SK-N-SH (cell line): ENCODE results near the gene TNPO1. TPM values are rescaled to one million over a fixed set of nuclear protein-coding genes. Genes with fewer than 3 reads are reported as not detected.
"Not testable (repeated sequence)": the region's sequence is repeated elsewhere in the genome, so short reads cannot be mapped to it uniquely, and the experiment has no call there.

Source experiments
- CTCF ChIA-PET: fragments of 300-600, 350-600 bp; formaldehyde crosslinking; extraction: SDS; loops from one replicate; lab custom pipeline; 2021; lab: Yijun Ruan, JAX
- POLR2A ChIA-PET: fragments of 350-600 bp; sonication (Branson Sonifier 250); formaldehyde crosslinking; extraction: SDS; loops from one replicate; lab custom pipeline; 2020; ENCODE audit warnings: antibody characterized with exemption, inconsistent platforms; lab: Yijun Ruan, JAX
- DNase-seq: peaks from one replicate; pipeline ENCODE4 v3.0.0; 2012
- H2AFZ ChIP-seq: fragments of 200-600 bp; sonication (generic); 2 replicates; pipeline ENCODE4 v1.8.1; 2016; ENCODE audit warnings: antibody characterized with exemption, mild to moderate bottlenecking, low read depth
- H3F3A ChIP-seq: fragments of 200-600 bp; sonication (generic); replicated peaks from 2 replicates; pipeline ENCODE3; 2016; ENCODE audit warnings: antibody characterized with exemption, mild to moderate bottlenecking; ENCODE audit not compliant: insufficient read depth
- H3K27ac ChIP-seq, 2 experiments: fragments of 200-500 bp in 1 of 2; fragments of 200-600 bp in 1 of 2; sonication (Bioruptor generic) in 1 of 2; sonication (generic), shearing (Covaris generic) in 1 of 2; 2 replicates each; pipeline versions ENCODE4 v1.5.1 to v1.6.1; 2014 to 2016; ENCODE audit warnings: low read depth in 2 of 2, inconsistent platforms in 1 of 2, low read length in 1 of 2, mild to moderate bottlenecking in 1 of 2, mixed read lengths in 1 of 2
- H3K27me3 ChIP-seq: fragments of 200-600 bp; sonication (generic), shearing (Covaris generic); 2 replicates; pipeline ENCODE4 v1.6.1; 2016; ENCODE audit warnings: mixed run types; ENCODE audit not compliant: insufficient read depth
- H3K36me3 ChIP-seq, 2 experiments: fragments of 200-500 bp in 1 of 2; fragments of 200-600 bp in 1 of 2; sonication (Bioruptor generic) in 1 of 2; sonication (generic) in 1 of 2; replicated peaks in 1 of 2; 2 replicates each; pipeline versions ENCODE3 to v1.5.1; 2014 to 2016; ENCODE audit warnings: low read length in 1 of 2, mild to moderate bottlenecking in 1 of 2; ENCODE audit not compliant: insufficient read depth in 2 of 2, control insufficient read depth in 1 of 2
- H3K4me1 ChIP-seq, 2 experiments: fragments of 200-500 bp in 1 of 2; fragments of 200-600 bp in 1 of 2; sonication (Bioruptor generic) in 1 of 2; sonication (generic), shearing (Covaris generic) in 1 of 2; 2 replicates each; pipeline versions ENCODE4 v1.5.1 to v1.6.1; 2014 to 2016; ENCODE audit warnings: low read depth in 1 of 2, low read length in 1 of 2, mixed run types in 1 of 2; ENCODE audit not compliant: insufficient read depth in 2 of 2, control insufficient read depth in 1 of 2
- H3K4me2 ChIP-seq: fragments of 200-600 bp; sonication (generic), shearing (Covaris generic); 2 replicates; pipeline ENCODE4 v1.6.1; 2017; ENCODE audit warnings: mixed run types
- H3K4me3 ChIP-seq, 2 experiments: fragments of 200-500 bp in 1 of 2; fragments of 200-600 bp in 1 of 2; sonication (Bioruptor generic) in 1 of 2; sonication (generic), shearing (Covaris generic) in 1 of 2; 2 replicates each; pipeline versions ENCODE4 v1.5.1 to v1.8.1; 2014 to 2016; ENCODE audit warnings: low read depth in 2 of 2, inconsistent platforms in 1 of 2, low read length in 1 of 2, mild to moderate bottlenecking in 1 of 2, mixed read lengths in 1 of 2, moderate library complexity in 1 of 2
- H3K79me2 ChIP-seq: fragments of 200-600 bp; sonication (generic); 2 replicates; pipeline ENCODE4 v1.8.1; 2017; ENCODE audit warnings: mild to moderate bottlenecking; ENCODE audit not compliant: insufficient read depth
- H3K9ac ChIP-seq: fragments of 200-600 bp; sonication (generic); 2 replicates; pipeline ENCODE4 v1.6.1; 2017; ENCODE audit warnings: mixed run types
- H3K9me2 ChIP-seq: fragments of 200-600 bp; sonication (generic); 2 replicates; pipeline ENCODE4 v1.6.1; 2017; ENCODE audit warnings: mixed run types
- H3K9me3 ChIP-seq: fragments of 200-600 bp; sonication (generic); 2 replicates; pipeline ENCODE4 v1.6.1; 2017; ENCODE audit warnings: mixed run types, mild to moderate bottlenecking, moderate library complexity
- H4K20me1 ChIP-seq: fragments of 200-600 bp; sonication (generic); 2 replicates; pipeline ENCODE4 v1.6.1; 2017; ENCODE audit warnings: mild to moderate bottlenecking, mixed run types; ENCODE audit not compliant: insufficient read depth
- CHD2 ChIP-seq: fragments of 150-350 bp; IDR thresholded peaks from 2 replicates; pipeline ENCODE4 v1.6.1; 2018; ENCODE audit warnings: low read length; ENCODE audit not compliant: partially characterized antibody
- CTCF ChIP-seq: fragments of 200-600 bp; sonication (generic); IDR thresholded peaks from 2 replicates; pipeline ENCODE4 v1.6.1; 2017; ENCODE audit warnings: antibody characterized with exemption, mild to moderate bottlenecking, moderate library complexity
- ELF1 ChIP-seq: IDR thresholded peaks from 2 replicates; pipeline ENCODE4 v1.4.0; 2012
- FOXM1 ChIP-seq: IDR thresholded peaks from 2 replicates; pipeline ENCODE4 v1.4.0; 2012; ENCODE audit warnings: low read depth, mild to moderate bottlenecking
- GATA2 ChIP-seq: sonication (generic); formaldehyde crosslinking; IDR thresholded peaks from 2 replicates; pipeline ENCODE4 v1.5.0; 2020; ENCODE audit warnings: mild to moderate bottlenecking, missing genetic modification reagents
- MEF2A ChIP-seq: IDR thresholded peaks from 2 replicates; pipeline ENCODE4 v1.4.0; 2012; ENCODE audit warnings: low read depth, borderline replicate concordance
- NFIC ChIP-seq: IDR thresholded peaks from 2 replicates; pipeline ENCODE4 v1.4.0; 2012; ENCODE audit warnings: borderline replicate concordance
- NRF1 ChIP-seq: IDR thresholded peaks from 2 replicates; pipeline ENCODE4 v1.6.1; 2012; ENCODE audit warnings: low read depth, mild to moderate bottlenecking, low read length
- PBX3 ChIP-seq: IDR thresholded peaks from 2 replicates; pipeline ENCODE4; 2012
- RAD21 ChIP-seq: IDR thresholded peaks from 2 replicates; pipeline ENCODE4 v1.6.1; 2012; ENCODE audit warnings: mild to moderate bottlenecking, low read length
- RCOR1 ChIP-seq: fragments of 150-350 bp; IDR thresholded peaks from 2 replicates; pipeline ENCODE4 v1.6.1; 2017; ENCODE audit warnings: antibody characterized with exemption, low read length
- SMC3 ChIP-seq: IDR thresholded peaks from 2 replicates; pipeline ENCODE4 v1.6.1; 2012; ENCODE audit warnings: low read depth, low read length, improper control_type of control experiment
- USF1 ChIP-seq: IDR thresholded peaks from 2 replicates; pipeline ENCODE4 v1.4.0; 2012; ENCODE audit warnings: low read depth, borderline replicate concordance
- YY1 ChIP-seq: IDR thresholded peaks from 2 replicates; pipeline ENCODE4 v1.4.0; 2012; ENCODE audit warnings: low read depth, mild to moderate bottlenecking
- WGBS: methylation state at CpG from one replicate; pipeline ENCODE4 v1.1.6; 2017; ENCODE audit warnings: low lambda C conversion rate; 5-methylcytosine and 5-hydroxymethylcytosine counted together
- polyA plus RNA-seq, 3 experiments: library from polyadenylated mRNA; depleted of rRNA; stranded (reverse); fragments of >200 nt; gene quantifications; 2 replicates each; pipeline ENCODE4 v1.2.3, GENCODE V29; 2012

The TNPO1 gene
- polyA plus RNA-seq, 1 of the 3 experiments (the other 2 are of a cell fraction): 19.9 TPM

- Histone ChIP-seq H3K27me3 (no peaks in the 10 kb centered on the region), H3K36me3 (no peaks in the 10 kb centered on the region), H3K4me3 (no peak overlapping the region), H3K9me2 (no peaks in the 10 kb centered on the region), H3K9ac (no peak overlapping the region), H3K4me1 (no peaks in the 10 kb centered on the region), H4K20me1 (no peaks in the 10 kb centered on the region), H3K79me2 (no peaks in the 10 kb centered on the region), H3F3A (no peaks in the 10 kb centered on the region), H3K27ac (no peak overlapping the region), H3K4me2 (no peak overlapping the region), H2AFZ (no peak overlapping the region), H3K9me3 (no peaks in the 10 kb centered on the region)
- CTCF ChIA-PET: interaction anchor here (0.6 to 1.4 kb wide), 2 partner anchors 15 to 28 kb away, joined by 3 read pairs; no protein-coding TSS in a partner anchor
- POLR2A ChIA-PET: no interaction called here
- WGBS: 77% methylated on average over 3 of the region's 3 CpGs
- no peak for DNase-seq
- no peak for TF ChIP-seq MEF2A
- TF ChIP-seq YY1: no peak
- no peak for TF ChIP-seq PBX3
- TF ChIP-seq GATA2 (CRISPR knock-in tag): no peak
- TF ChIP-seq RCOR1: no peak
- no peak for TF ChIP-seq ELF1
Measured at GRCh38 chr5:72796001-72796400, 20.5 kb upstream of the TNPO1 start.

- Histone ChIP-seq H3K4me2 (no peak overlapping the region), H3K9me2 (no peaks in the 10 kb centered on the region), H4K20me1 (no peaks in the 10 kb centered on the region), H3K4me3 (no peak overlapping the region), H3K9me3 (no peaks in the 10 kb centered on the region), H3K36me3 (no peaks in the 10 kb centered on the region), H3K79me2 (no peaks in the 10 kb centered on the region), H3K4me1 (no peaks in the 10 kb centered on the region), H3K9ac (no peak overlapping the region), H2AFZ (no peak overlapping the region), H3K27ac (no peak overlapping the region), H3K27me3 (no peaks in the 10 kb centered on the region), H3F3A (no peaks in the 10 kb centered on the region)
- WGBS: 58% methylated on average over 1 of the region's 1 CpG
- ChIA-PET CTCF (interaction anchor here (1.1 kb wide), 1 partner anchor 477 kb away, joined by 3 read pairs; no protein-coding TSS in a partner anchor), POLR2A (no interaction called here)
- no peak for DNase-seq
- no peak for TF ChIP-seq SMC3
- no peak for TF ChIP-seq CTCF
- no peak for TF ChIP-seq RAD21
- no peak for TF ChIP-seq NRF1
- TF ChIP-seq ELF1: no peak
- TF ChIP-seq FOXM1: no peak
- TF ChIP-seq CHD2: no peak
- no peak for TF ChIP-seq NFIC
- no peak for TF ChIP-seq USF1
Measured at GRCh38 chr5:72799721-72800120, 16.7 kb upstream of the TNPO1 start.

- DNase-seq, H3K4me1 ChIP-seq, CTCF ChIA-PET, H3K9me3 ChIP-seq, H3K9me2 ChIP-seq, H3K27me3 ChIP-seq, H3K36me3 ChIP-seq, H3F3A ChIP-seq, H3K79me2 ChIP-seq, H2AFZ ChIP-seq, H3K4me2 ChIP-seq, H3K27ac ChIP-seq, H4K20me1 ChIP-seq, H3K9ac ChIP-seq, POLR2A ChIA-PET, H3K4me3 ChIP-seq: not testable (repeated sequence)
- 78% methylated on average over 4 of the region's 4 CpGs for WGBS
Measured at GRCh38 chr5:72808637-72809036, 7.8 kb upstream of the TNPO1 start.
